ENCODE data around the gene EGLN2. TPM values are rescaled to one million over a fixed set of nuclear protein-coding genes. Genes with fewer than 3 reads are reported as not detected.
"Not testable (repeated sequence)": the region's sequence is repeated elsewhere in the genome, so short reads cannot be mapped to it uniquely, and the experiment has no call there.

EGLN2 gene
- polyA plus RNA-seq, 3 donors: 61.8 to 66.8 (median 63.3) TPM

DNA sequence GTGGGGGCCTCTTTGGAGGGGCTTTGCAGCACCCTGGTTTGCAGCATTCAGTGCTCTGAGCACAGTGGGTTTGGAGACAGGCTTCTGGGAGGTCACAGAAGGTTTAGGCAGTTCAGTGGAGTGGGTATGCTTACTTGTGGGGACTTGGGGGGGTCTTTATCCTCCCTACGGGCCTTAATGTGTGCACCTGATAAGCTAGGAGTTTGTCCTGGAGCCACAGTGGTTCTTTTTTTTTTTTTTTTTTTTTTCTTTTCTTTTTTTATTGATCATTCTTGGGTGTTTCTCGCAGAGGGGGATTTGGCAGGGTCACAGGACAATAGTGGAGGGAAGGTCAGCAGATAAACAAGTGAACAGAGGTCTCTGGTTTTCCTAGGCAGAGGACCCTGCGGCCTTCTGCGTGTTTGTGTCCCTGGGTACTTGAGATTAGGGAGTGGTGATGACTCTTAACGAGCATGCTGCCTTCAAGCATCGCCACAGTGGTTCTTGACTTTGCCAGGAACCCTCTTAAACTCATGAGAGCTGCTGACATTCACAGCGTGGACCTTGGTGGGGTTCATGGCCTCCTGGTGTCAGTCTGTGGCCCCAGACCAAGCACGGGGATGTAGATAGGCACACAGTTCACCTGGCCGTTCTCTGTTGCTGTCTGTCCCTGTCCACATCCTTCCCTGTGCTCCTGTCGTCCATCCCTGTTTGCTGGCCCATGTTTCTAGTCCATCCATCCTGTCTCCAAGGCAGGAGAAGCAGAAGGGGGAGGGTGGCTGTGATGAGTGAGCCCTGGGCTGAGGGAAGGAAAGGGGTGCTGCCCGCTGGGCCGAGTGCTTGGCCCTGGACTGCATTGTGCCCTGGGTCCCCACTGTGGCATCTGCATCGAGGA, 2.7 kb downstream of the EGLN2 start:
- DNase-seq (ENCODE audit: low read depth in 3 of 3, low spot score in 2 of 3): no peak

DNA sequence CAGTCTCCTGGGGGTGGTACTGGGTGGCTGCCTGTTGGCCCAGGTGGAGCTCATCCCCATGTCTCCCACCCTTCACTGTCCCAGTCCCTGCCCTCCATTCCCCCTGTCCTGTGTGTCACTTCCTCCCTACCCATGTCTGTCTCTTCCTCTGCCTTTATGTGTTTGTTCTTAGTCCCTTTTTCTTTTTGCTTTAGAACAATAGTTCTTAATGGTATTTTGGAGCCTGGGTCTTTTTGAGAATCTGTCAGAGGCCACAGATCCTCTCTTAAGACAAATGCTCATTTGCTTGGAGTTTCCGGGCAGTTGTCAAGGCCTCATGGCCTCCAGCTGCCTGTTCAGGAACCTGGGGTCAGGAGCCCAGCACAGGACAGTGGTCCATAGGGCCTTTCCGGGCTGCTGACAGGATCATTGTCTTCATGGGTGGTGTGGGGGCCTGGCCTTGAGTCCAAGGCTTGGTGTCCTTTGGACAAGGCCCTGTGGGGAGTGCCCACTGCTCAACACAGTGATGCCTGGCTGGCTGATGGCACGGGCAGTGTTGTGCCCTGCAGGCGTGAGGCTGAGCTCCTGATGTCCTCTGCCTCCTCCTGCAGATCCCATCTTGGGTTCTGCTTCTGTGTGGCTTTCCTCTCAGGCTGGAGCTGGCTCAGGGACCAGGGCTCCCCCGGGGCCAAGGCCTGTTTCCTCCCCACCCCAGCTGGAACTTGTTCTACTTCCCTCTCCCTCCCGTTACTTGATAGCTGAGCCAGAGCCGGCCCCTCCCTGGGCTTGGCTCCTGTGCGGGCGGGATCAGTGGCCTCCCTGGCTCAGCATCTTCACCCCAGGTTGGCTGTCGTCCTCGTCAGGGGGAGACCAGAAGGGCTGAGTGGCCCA, 3.5 kb downstream of the EGLN2 start:
- DNase-seq (ENCODE audit: low read depth in 3 of 3, low spot score in 2 of 3): no peak

DNA sequence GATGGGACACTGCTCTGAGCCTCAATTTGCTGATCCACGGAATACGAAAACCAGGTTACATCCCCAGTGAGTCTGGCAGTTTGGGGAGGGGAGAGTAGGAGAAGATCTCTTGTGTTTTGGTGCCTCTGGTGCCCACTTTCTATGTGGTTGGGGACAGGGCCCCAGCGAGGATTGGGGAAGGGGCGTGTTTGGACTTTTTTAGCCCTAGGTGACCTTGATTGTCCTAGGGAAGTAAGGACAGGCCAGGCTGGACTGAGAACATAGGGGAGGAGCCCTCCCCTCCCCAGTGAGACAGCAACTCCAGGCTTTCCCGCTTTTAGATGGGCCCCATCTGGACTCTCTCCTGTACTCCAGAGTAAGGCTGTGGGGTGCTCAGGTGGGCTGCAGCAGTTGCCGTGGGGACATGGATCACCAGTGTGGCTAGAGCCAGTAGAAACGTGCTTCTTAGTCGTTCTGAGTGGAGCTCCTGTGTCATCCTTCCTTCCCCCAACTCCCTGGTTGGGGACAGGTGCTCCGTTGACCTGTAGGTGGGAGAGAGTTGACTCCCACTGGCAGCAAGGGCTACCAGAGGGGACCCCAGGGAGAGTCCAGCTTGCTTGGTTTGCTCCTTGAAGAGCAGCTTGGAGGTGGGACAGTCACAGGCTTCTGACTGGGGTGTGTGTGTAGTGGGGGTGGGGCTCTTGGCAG, 4.3 kb downstream of the EGLN2 start:
- DNase-seq (ENCODE audit: low read depth in 3 of 3, low spot score in 2 of 3): no peak

DNA sequence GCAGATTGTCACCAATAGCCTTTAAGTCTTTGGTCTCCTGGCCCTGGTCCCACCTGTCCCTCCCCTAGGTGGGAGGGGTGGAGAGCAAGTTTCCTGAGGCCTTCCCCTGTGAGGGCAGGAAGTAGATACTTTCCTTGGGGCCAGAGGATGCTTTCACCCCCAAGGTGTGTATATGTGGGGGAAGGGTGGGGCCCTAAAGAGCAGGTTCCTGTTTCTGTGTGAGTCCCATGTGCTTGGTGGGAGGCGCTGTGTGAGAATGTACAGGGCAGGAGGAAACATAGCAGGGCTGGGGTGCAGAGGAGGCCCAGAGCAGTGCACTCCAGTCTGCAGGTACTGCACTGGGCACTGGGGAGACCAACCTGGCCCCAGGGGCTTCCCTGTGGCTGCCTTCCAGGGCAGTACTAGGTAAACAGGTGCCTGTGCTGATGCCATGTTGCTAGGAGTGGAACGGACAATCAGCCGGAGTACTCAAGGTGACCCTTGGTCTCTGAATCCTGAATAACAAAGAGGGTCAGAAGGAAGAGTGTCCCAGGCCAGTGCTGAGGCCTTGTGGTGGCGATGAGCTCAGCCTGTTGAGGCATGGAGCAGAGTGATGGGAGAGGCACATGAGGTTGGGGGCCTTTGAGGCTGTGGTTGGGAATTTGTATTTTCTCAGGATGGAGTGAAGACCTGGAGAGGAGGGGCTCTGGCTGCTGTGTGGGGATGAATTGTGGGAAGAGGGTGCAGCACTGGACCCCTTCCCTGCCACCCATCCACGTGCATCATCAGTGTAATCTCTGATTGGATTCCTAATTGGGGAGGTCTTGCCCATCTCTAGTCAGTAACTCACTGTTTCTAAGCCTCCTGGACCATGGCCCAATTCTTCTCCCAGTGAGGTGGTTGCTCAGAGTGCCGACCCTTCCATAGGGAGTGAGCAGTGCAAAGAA, 5.1 kb downstream of the EGLN2 start:
- DNase-seq (ENCODE audit: low read depth in 3 of 3, low spot score in 2 of 3): no peak

DNA sequence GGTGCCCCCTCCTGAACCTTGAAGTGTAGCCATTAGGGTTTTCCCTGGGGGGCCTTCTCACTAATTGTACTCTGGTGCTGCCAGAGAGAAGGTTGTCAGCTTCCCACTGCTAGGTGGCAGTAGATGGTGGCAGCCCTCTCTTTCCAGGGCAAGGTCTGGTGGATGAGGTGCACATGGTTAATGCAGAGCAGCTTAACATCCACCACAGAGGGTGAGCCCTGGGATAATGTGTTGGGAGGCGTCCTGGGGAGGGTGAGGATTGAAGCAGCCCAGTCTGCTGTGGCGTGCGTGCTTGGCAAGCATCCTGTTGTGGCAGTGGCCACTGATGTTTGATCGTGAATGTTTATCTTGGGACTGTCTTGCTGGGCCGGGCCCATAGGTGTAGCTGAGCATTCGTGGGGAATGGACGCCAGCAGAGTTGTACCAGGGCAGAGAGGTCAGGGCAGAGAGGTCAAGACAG, 5.8 kb downstream of the EGLN2 start:
- no peak for DNase-seq (ENCODE audit: low read depth in 3 of 3, low spot score in 2 of 3)

DNA sequence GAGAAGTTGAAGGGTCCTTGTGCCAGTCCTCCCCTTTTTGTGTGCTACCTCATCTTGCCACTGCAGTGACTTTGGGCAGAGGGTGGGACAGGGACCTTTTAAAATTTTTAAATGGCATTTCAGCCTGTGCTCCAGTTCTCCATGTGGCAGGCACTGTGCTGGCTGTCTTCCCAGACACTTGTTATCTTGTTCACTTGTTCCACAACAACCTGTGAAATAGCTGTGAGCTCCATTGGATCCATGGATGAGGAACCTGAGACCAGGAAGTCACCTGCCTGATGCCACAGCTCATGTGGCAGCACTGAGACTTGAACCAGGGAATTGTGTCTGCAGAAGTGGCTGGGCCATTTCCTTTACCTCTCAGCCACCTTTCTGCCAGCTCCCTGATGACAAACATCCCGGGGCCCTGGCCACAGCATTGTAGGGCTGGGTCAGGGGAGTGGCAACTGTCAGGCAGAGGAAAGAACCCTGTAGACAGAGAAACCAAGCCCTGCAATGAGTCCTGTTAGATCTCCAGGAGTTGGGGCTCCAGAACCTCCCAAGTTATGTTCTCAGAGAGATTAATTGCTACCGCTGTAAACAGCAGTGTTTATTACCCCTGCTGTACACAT, 6.4 kb downstream of the EGLN2 start:
- no peak for DNase-seq (ENCODE audit: low read depth in 3 of 3, low spot score in 2 of 3)

DNA sequence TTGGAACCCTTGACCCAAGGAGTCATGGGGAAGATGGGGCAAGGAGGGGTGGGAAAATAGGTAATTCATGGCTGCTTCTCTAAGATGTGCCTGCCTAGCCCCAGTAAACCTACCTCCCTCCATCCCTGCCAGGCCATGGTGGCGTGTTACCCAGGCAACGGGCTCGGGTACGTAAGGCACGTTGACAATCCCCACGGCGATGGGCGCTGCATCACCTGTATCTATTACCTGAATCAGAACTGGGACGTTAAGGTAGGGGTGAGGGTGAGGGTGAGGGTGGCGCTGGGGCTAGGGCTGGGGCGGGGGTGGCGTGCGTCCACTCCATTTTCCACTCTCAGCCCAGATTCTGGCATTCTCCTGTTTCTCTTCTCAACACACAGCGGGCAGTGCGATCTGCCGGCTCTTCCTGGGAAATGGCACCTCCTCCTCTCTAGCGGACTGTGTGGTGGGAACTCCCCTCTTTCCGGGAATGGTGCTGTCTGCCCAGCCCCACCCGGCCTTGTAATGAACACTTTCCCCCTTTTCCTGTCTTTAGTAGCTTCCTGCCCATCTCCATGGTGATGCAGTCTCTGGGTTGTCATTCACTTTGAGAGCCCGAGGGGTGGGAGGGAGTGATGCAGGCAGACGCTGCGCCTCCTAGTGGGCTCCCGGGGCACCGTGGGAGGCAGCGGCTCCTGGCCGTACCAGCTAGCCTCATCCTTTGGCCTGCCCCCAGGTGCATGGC, 7.6 kb downstream of the EGLN2 start:
- peak; percentile 78 to 89 (median 82) for DNase-seq (ENCODE audit: low read depth in 3 of 3, low spot score in 2 of 3)

DNA sequence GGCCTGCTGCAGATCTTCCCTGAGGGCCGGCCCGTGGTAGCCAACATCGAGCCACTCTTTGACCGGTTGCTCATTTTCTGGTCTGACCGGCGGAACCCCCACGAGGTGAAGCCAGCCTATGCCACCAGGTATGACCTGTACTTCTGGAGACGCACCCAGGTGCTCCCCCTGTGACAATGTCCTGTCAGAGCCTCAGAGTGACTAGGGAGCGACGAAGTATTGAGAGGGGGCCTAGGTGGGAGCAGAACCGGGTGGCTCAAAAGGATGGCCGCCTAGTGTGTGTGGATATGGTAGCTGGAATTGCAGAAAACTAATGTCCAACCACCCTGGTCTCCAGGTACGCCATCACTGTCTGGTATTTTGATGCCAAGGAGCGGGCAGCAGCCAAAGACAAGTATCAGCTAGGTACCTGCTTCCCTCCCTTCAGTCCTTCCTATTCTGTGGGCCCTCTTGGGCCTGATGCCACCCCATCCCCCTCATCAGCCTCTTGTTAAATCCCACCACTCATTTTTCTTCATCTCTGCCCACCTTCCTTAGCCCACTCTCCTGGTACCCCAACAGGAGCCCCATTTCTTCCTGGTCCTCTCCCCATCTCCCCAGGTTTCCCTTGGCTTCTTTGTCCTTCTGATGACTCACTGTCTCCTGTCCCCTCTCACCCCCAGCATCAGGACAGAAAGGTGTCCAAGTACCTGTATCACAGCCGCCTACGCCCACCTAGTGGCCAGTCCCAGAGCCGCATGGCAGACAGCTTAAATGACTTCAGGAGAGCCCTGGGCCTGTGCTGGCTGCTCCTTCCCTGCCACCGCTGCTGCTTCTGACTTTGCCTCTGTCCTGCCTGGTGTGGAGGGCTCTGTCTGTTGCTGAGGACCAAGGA, 8.4 kb downstream of the EGLN2 start:
- DNase-seq (ENCODE audit: low read depth in 3 of 3, low spot score in 2 of 3): no peak

DNA sequence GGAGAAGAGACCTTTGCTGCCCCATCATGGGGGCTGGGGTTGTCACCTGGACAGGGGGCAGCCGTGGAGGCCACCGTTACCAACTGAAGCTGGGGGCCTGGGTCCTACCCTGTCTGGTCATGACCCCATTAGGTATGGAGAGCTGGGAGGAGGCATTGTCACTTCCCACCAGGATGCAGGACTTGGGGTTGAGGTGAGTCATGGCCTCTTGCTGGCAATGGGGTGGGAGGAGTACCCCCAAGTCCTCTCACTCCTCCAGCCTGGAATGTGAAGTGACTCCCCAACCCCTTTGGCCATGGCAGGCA, 9.0 kb downstream of the EGLN2 start:
- no peak for DNase-seq (ENCODE audit: low read depth in 3 of 3, low spot score in 2 of 3)

DNA sequence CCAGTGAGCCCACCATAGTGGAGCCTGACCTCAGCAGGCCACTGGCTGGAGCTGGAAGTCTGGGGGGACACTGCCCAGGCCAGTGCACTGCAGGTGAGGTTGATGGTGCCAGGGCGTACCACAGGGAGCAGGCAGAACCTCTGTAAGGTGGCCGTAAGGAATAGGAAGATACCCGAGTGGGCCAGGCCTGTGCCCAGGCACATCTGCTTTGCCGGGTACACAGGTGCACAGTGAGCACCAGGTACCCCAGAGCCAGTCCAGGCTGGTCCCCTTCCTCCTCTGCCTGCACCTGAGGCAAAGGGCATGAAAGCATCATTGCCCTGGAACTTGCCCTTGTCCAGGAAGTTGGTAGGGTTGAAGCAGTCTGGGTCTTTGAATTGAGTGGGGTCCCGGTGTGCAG, 9.5 kb downstream of the EGLN2 start:
- no peak for DNase-seq (ENCODE audit: low read depth in 3 of 3, low spot score in 2 of 3)

DNA sequence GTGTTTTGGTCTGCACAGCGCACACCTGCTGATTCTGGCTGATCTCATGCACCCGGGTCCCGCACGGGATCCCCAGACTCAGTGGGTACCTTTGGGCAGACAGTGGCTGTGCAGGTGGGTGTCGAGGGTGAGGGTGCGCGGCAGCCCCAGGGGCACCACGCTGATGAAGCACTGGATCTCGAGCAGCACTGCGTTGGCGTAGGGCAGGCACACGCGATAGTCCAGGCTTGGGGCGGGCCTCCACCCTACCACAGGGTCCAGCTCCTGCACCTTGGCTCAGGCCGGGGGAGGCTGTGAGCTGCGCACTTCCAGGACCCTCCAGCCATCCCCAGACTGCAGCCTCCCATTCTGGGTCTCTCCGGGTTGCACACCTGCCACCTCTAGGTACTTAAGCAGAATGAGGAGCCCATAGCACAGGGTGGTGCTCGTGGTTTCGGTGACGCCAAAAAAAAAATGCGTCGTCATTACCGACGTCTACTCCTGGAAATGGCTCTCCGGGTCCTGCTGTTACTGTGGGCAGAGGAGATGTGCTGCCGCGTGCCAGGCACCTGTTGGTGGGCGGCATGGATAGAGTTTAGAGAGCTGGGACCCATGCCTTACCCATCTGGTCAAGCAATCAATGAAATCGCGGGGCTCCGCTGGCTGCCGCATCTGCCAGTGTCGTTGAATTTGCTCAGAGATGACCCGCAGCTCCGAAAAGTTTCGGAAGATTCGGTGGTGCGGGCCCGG, 10.5 kb downstream of the EGLN2 start:
- no peak for DNase-seq (ENCODE audit: low read depth in 3 of 3, low spot score in 2 of 3)

DNA sequence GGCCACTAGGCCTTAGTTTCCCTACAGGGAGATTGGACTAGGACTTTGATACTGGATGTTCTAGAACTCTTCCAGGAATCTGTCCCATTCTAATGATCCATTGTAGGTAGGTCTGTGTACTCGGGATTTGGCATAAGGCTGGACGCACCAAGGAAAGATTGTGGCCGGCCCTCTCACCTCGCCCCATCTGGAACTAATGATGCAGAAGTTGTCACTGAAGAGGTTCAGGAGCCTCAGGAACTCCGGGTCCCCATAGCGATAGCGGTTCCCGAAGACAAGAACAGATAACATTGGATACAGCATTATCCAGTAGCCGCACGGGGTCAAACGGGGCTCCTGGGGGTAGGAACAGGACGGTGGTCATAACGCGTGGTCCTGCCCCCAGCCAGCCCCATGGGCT, 11.2 kb downstream of the EGLN2 start:
- DNase-seq (ENCODE audit: low read depth in 3 of 3, low spot score in 2 of 3): no peak

DNA sequence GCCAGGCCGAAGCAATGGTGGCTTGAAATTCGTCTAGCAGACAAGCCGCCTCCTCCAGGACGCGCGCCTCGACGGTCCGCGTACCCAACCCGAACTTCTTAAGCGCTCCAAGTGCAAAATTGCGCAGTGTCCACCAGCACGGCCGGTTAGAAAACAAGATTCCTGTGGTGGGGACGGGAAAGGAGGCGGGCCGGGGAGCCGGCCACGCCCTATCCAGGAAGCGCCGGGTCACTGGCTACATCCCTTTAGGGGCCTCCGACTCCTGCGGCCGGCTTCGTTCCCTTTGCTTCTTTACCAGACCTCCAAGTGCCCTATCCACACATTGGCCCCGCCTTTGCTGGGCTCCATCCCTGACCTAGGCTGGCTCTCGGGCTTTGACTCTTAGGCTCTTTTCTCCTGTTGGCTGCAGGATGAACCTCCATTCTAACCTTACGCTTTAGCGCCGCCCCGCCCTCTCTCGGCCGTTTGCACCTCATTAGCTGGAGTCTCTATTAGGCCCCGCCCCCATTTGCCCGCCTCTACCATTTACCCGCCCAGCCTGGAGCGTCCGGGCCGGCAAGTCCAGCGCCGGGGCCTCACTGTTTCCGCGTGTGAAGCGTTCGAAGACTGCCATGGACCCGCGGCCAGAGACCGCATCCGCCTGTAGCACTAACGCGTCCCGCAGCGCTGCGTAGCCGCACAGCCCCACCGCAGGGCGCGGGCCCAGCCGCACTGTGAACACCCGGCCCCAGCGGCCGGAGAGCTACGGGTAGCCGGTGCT, 11.8 kb downstream of the EGLN2 start:
- DNase-seq (ENCODE audit: low read depth in 3 of 3, low spot score in 2 of 3): peak; percentile 53 to 74 (median 64)

DNA sequence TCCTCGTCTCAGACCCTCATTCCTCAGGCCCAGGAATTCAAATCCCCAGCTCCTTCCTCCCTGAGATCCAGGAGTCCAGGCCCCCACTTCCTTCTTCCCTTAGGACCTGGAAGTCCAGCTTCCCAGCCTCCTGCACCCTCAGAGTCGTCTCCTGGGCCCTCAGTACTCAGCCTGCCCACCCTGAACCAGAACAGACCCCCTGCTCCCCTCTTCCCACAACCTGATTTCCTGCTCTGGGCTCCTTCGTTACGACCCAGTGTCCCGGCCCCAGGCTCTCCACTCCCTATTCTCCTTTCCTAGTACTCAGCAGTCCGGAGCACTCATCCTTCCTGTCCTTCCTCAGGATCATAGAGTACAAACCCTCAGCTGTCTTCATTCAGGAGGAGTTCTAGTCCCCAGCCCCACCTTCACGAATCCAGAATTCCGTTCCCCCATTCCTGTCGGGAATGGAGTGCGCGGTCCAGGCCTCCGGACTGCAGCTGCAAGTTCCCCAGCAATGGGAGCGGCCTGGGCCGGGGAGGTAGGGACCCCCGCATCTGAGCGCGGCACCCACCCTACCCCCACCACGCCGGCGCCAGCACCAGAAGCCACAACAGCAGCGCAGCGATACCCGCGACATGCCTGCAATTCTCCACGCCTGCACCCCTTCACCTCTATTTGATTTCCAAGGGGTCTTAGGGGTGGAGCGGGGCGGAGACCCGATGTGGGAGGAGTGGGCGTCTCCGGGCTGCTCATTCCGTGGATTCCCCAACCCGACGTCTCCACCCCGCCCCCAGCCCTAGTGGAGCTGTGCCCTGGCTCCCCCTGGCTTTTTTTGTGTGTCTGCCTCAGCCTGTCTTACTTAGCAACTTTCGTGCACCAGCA, 12.7 kb downstream of the EGLN2 start:
- DNase-seq (ENCODE audit: low read depth in 3 of 3, low spot score in 2 of 3): no peak

DNA sequence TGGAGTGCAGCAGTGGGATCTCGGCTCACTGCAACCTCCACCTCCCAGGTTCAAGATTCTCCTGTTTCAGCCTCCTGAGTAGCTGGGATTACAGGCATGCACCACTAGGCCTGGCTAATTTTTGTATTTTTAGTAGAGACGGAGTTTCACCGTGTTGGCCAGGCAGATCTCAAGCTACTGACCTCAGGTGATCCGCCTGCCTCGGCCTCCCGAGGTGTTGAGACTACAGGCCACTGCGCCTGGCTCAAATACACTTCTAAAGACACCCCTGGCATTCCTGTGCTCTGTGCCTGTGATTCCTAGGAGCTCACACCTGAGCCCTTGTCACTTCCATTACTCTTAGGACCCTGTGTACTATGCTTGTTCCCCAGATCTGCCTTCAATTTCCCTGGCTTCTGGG, 13.6 kb downstream of the EGLN2 start:
- not testable (repeated sequence) for DNase-seq (ENCODE audit: low read depth in 3 of 3, low spot score in 2 of 3)

DNA sequence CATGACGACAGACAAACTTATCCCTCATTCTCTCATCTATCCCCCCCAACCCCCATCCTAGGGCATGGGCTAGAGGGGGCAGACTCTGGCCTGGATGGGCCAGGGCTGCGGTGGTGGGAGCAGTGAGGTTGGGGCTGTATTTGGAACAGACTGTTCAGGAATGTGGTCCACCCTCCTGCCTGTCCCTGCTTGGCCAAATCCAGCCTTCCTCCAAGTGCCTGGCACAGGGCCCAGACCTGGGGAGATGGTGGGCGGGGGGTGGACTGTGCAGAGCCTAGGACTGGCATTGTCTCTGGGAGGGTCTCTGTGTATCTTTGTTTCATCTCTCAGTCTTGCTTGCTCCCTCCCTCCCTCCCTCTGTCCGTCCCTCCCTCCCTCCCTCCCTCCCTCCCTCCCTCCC, 14.2 kb downstream of the EGLN2 start:
- no peak for DNase-seq (ENCODE audit: low read depth in 3 of 3, low spot score in 2 of 3)

Data from right renal cortex interstitium (tissue), 3 donors.